ENCODE results near the gene ESRRA. TPM values are rescaled to one million over a fixed set of nuclear protein-coding genes. Genes with fewer than 3 reads are reported as not detected.

Gene ESRRA
- total and polyA plus RNA-seq, 9 of the 15 experiments (the other 6 are each of a cell fraction or from before 2014, with no cell fraction given): 0.27 to 89.7 (median 23.7) TPM

- no peak for TF ChIP-seq GTF2F1 (IDR thresholded peaks at IDR 0.05; ENCODE audit: low read depth, low read length)
- TF ChIP-seq ARHGAP35 (IDR thresholded peaks at IDR 0.05; ENCODE audit: partially characterized antibody): no peak
- no peak for TF ChIP-seq PHTF2 (CRISPR knock-in tag; IDR thresholded peaks at IDR 0.05)
- no peak for TF ChIP-seq PCBP1 (IDR thresholded peaks at IDR 0.05; ENCODE audit: low read depth, low read length, poor library complexity, severe bottlenecking)
- TF ChIP-seq MED1 (CRISPR knock-in tag; IDR thresholded peaks at IDR 0.05; ENCODE audit: borderline replicate concordance): no peak
- TF ChIP-seq ATF7 (IDR thresholded peaks at IDR 0.05): 0 out of 2 replicates have a peak, but pooled peaks have one; percentile 11
- no peak for TF ChIP-seq ZNF239 (CRISPR knock-in tag; IDR thresholded peaks at IDR 0.05)
- no peak for TF ChIP-seq SRSF9 (IDR thresholded peaks at IDR 0.05; ENCODE audit: borderline replicate concordance, low read depth, low read length)
- no peak for TF ChIP-seq THAP7 (CRISPR knock-in tag; IDR thresholded peaks at IDR 0.05)
- no peak for TF ChIP-seq POLR2A (conservative IDR thresholded peaks at IDR 0.05)
- TF ChIP-seq EP400 (IDR thresholded peaks at IDR 0.05): no peak
- TF ChIP-seq ZNF3 (CRISPR knock-in tag; IDR thresholded peaks at IDR 0.05): no peak
- TF ChIP-seq ZBTB7A (IDR thresholded peaks at IDR 0.05; ENCODE audit: borderline replicate concordance, control insufficient read depth, low read depth, low read length): peak; percentile 49; the same call in 1 of the 2 replicates
- TF ChIP-seq ZBTB26 (CRISPR knock-in tag; IDR thresholded peaks at IDR 0.05): no peak
- no peak for TF ChIP-seq TAF1 (IDR thresholded peaks at IDR 0.05; ENCODE audit: control insufficient read depth, extremely low read depth, insufficient read depth, low read length, severe bottlenecking)
- TF ChIP-seq SP1 (CRISPR knock-in tag; IDR thresholded peaks at IDR 0.05): peak; percentile 36; the same call in 1 of the 2 replicates
- no peak for TF ChIP-seq SLC30A9 (CRISPR knock-in tag; IDR thresholded peaks at IDR 0.05)
- no peak for TF ChIP-seq DMBX1 (CRISPR knock-in tag; IDR thresholded peaks at IDR 0.05; ENCODE audit: borderline replicate concordance)
- TF ChIP-seq EGR1 (conservative IDR thresholded peaks at IDR 0.05): peak; percentile 73
- TF ChIP-seq CEBPZ (IDR thresholded peaks at IDR 0.05; ENCODE audit: borderline replicate concordance, low read depth, low read length): no peak
- TF ChIP-seq MYBL2 (IDR thresholded peaks at IDR 0.05; ENCODE audit: low read depth): no peak
- TF ChIP-seq MYBL2 (CRISPR knock-in tag; IDR thresholded peaks at IDR 0.05; ENCODE audit: borderline replicate concordance): no peak
These were observed 35.5 kb downstream of the ESRRA start (continued) for GRCh38 chr11:64340671-64341335.
